WTC11 (cell line): ENCODE measurements around the gene CD302. TPM values are rescaled to one million over a fixed set of nuclear protein-coding genes. Genes with fewer than 3 reads are reported as not detected.
A peak's percentile ranks its signal among the peaks of the same experiment; 100 is the strongest.
"Not testable (repeated sequence)": the region's sequence is repeated elsewhere in the genome, so short reads cannot be mapped to it uniquely, and the experiment has no call there.

ENCODE experiments used
- ATAC-seq: fragments of 200-7000 bp; cut with Tn5 transposase; 2 replicates; pipeline ENCODE4 v1.10.0; 2021; ENCODE audit warnings: mild to moderate bottlenecking, moderate library complexity
- CTCF ChIA-PET: fragments of 300-600 bp; sonication (Branson Sonifier 250); formaldehyde crosslinking; loops from one replicate; lab custom pipeline; 2021; ENCODE audit warnings: antibody characterized with exemption; lab: Charles Lee
- POLR2A ChIA-PET: fragments of 350-600 bp; sonication (Branson Sonifier 250); formaldehyde crosslinking; loops from one replicate; lab custom pipeline; 2021; ENCODE audit warnings: antibody characterized with exemption; lab: Charles Lee
- DNase-seq: peaks from one replicate; pipeline ENCODE4 v3.0.0; 2021; ENCODE audit warnings: low spot score
- H3K27ac Mint-ChIP-seq: 2 replicates; pipeline ENCODE4 v1.8.0; 2021; ENCODE audit warnings: mixed read lengths
- H3K27me3 Mint-ChIP-seq: 2 replicates; pipeline ENCODE4 v1.8.0; 2021; ENCODE audit warnings: low read depth, mild to moderate bottlenecking, moderate library complexity, mixed read lengths
- H3K36me3 Mint-ChIP-seq: 2 replicates; pipeline ENCODE4 v1.8.0; 2021; ENCODE audit warnings: mixed read lengths
- H3K4me1 Mint-ChIP-seq: 2 replicates; pipeline ENCODE4 v1.8.0; 2022; ENCODE audit warnings: mixed read lengths
- H3K4me3 Mint-ChIP-seq: 2 replicates; pipeline ENCODE4 v1.8.0; 2021; ENCODE audit warnings: mild to moderate bottlenecking, moderate library complexity, mixed read lengths
- H3K9me3 Mint-ChIP-seq: 2 replicates; pipeline ENCODE4 v1.8.0; 2021; ENCODE audit warnings: mixed read lengths
- ATF1 ChIP-seq: sonication (generic); formaldehyde crosslinking; IDR thresholded peaks from 2 replicates; pipeline ENCODE4 v1.8.1; 2023; ENCODE audit warnings: mild to moderate bottlenecking, moderate library complexity, missing genetic modification reagents
- CREM ChIP-seq: sonication (generic); formaldehyde crosslinking; IDR thresholded peaks from 2 replicates; pipeline ENCODE4 v1.8.1; 2022; ENCODE audit warnings: mild to moderate bottlenecking, missing genetic modification reagents, moderate library complexity
- FOXJ3 ChIP-seq: sonication (generic); formaldehyde crosslinking; IDR thresholded peaks from 2 replicates; pipeline ENCODE4 v1.9.0; 2021; ENCODE audit warnings: missing genetic modification reagents, mild to moderate bottlenecking, borderline replicate concordance
- FOXK1 ChIP-seq: sonication (generic); formaldehyde crosslinking; IDR thresholded peaks from 2 replicates; pipeline ENCODE4 v1.8.0; 2022; ENCODE audit warnings: mild to moderate bottlenecking, moderate library complexity, missing genetic modification reagents
- SOX15 ChIP-seq: fragments of 250-450 bp; sonication (Bioruptor Pico); IDR thresholded peaks from 2 replicates; pipeline ENCODE4 v1.9.0; 2021; ENCODE audit warnings: mild to moderate bottlenecking
- SP1 ChIP-seq: sonication (generic); formaldehyde crosslinking; conservative IDR thresholded peaks from 2 replicates; pipeline ENCODE4 v1.8.1; 2022; ENCODE audit warnings: missing genetic modification reagents
- ZNF263 ChIP-seq: sonication (generic); formaldehyde crosslinking; IDR thresholded peaks from 2 replicates; pipeline ENCODE4 v1.8.1; 2022; ENCODE audit warnings: low read depth, mild to moderate bottlenecking, moderate library complexity, missing genetic modification reagents
- ZNF671 ChIP-seq: fragments of 250-450 bp; sonication (Bioruptor Pico); IDR thresholded peaks from 2 replicates; pipeline ENCODE4 v1.8.0; 2021; ENCODE audit warnings: mild to moderate bottlenecking
- total RNA-seq: library from RNA; stranded (reverse); gene quantifications from 3 replicates; pipeline ENCODE4 v1.2.3, GENCODE V29; 2021
- TF ChIP-seq, protein P1 (sequence below): fragments of 250-450 bp; sonication (Bioruptor Pico); conservative IDR thresholded peaks from 2 replicates; pipeline ENCODE4 v1.9.0; 2021; ENCODE audit warnings: mild to moderate bottlenecking
- TF ChIP-seq, protein P2 (sequence below): sonication (generic); formaldehyde crosslinking; IDR thresholded peaks from 2 replicates; pipeline ENCODE4 v1.8.1; 2022; ENCODE audit warnings: mild to moderate bottlenecking, moderate library complexity, missing genetic modification reagents
- TF ChIP-seq, protein P3 (sequence below): sonication (generic); formaldehyde crosslinking; IDR thresholded peaks from 2 replicates; pipeline ENCODE4 v1.8.1; 2023; ENCODE audit warnings: mild to moderate bottlenecking, missing genetic modification reagents, moderate library complexity
- TF ChIP-seq, protein P4 (sequence below): sonication (generic); formaldehyde crosslinking; IDR thresholded peaks from 2 replicates; pipeline ENCODE4 v1.8.0; 2022; ENCODE audit warnings: mild to moderate bottlenecking, missing genetic modification reagents
- TF ChIP-seq, protein P5 (sequence below): sonication (generic); formaldehyde crosslinking; IDR thresholded peaks from 2 replicates; pipeline ENCODE4 v1.8.1; 2023; ENCODE audit warnings: mild to moderate bottlenecking, missing genetic modification reagents, moderate library complexity
- TF ChIP-seq, protein P6 (sequence below): sonication (generic); formaldehyde crosslinking; conservative IDR thresholded peaks from 2 replicates; pipeline ENCODE4 v1.8.1; 2023; ENCODE audit warnings: mild to moderate bottlenecking, low read depth, missing genetic modification reagents, moderate library complexity

CD302 gene
- total RNA-seq, 1 experiment from 2014 or later: 1.4 TPM

DNA sequence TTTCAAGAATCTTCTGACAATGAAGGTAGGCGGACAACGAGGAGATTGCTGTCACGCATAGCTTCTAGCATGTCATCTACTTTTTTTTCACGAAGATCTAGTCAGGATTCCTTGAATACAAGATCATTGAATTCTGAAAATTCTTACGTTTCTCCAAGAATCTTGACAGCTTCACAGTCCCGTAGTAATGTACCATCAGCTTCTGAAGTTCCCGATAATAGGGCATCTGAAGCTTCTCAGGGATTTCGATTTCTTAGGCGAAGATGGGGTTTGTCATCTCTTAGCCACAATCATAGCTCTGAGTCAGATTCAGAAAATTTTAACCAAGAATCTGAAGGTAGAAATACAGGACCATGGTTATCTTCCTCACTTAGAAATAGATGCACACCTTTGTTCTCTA lies 49.9 kb downstream of the CD302 start:
- Mint-ChIP-seq H3K9me3 (no peaks in the 10 kb centered on the region), H3K4me1 (no peaks in the 10 kb centered on the region), H3K27ac (no peak overlapping the region), H3K36me3 (peaks cover 61% of the 10 kb centered on the region)
- POLR2A ChIA-PET: no interaction called here
- TF ChIP-seq, protein P1, sequence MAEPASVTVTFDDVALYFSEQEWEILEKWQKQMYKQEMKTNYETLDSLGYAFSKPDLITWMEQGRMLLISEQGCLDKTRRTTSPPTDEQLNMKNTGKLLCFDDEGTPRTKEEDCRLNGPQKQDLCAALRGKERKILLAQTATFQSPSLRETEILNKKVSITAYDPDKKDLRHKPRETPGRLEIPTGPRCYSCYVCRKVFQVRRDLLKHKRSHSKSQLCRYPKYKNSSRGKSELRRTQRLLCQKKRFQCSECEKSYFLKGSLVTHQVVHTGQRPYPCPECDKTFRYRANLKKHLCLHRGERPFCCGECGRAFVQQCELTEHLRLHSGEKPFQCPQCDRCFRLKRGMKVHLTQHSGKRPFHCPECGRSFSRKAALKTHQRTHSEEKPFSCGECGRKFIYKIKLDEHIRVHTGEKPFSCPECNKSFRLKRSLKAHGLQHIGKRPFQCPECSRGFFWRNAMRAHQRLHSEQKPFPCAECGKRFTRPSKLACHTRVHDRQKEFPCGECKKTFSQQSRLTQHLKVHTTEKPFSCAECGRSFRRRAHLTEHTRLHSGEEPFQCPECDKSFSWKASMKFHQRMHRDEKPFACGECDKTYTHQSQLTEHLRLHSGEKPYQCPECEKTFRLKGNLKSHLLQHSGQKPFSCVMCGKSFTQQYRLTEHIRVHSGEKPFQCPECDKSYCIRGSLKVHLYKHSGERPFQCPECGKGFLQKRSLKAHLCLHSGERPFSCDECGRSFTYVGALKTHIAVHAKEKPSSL (CRISPR knock-in tag): no peak
- TF ChIP-seq, protein P2, sequence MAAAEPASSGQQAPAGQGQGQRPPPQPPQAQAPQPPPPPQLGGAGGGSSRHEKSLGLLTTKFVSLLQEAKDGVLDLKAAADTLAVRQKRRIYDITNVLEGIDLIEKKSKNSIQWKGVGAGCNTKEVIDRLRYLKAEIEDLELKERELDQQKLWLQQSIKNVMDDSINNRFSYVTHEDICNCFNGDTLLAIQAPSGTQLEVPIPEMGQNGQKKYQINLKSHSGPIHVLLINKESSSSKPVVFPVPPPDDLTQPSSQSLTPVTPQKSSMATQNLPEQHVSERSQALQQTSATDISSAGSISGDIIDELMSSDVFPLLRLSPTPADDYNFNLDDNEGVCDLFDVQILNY (CRISPR knock-in tag): no peak
- TF ChIP-seq SP1 (CRISPR knock-in tag): no peak
- TF ChIP-seq, protein P3, sequence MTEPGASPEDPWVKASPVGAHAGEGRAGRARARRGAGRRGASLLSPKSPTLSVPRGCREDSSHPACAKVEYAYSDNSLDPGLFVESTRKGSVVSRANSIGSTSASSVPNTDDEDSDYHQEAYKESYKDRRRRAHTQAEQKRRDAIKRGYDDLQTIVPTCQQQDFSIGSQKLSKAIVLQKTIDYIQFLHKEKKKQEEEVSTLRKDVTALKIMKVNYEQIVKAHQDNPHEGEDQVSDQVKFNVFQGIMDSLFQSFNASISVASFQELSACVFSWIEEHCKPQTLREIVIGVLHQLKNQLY (CRISPR knock-in tag): no peak
- TF ChIP-seq FOXJ3 (CRISPR knock-in tag): no peak
- TF ChIP-seq ATF1 (CRISPR knock-in tag): no peak
- no peak for TF ChIP-seq CREM (CRISPR knock-in tag)
- TF ChIP-seq FOXK1 (CRISPR knock-in tag): no peak
- TF ChIP-seq, protein P4, sequence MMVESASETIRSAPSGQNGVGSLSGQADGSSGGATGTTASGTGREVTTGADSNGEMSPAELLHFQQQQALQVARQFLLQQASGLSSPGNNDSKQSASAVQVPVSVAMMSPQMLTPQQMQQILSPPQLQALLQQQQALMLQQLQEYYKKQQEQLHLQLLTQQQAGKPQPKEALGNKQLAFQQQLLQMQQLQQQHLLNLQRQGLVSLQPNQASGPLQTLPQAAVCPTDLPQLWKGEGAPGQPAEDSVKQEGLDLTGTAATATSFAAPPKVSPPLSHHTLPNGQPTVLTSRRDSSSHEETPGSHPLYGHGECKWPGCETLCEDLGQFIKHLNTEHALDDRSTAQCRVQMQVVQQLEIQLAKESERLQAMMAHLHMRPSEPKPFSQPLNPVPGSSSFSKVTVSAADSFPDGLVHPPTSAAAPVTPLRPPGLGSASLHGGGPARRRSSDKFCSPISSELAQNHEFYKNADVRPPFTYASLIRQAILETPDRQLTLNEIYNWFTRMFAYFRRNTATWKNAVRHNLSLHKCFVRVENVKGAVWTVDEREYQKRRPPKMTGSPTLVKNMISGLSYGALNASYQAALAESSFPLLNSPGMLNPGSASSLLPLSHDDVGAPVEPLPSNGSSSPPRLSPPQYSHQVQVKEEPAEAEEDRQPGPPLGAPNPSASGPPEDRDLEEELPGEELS (CRISPR knock-in tag): no peak
- no peak for TF ChIP-seq ZNF263 (CRISPR knock-in tag)
- TF ChIP-seq, protein P5, sequence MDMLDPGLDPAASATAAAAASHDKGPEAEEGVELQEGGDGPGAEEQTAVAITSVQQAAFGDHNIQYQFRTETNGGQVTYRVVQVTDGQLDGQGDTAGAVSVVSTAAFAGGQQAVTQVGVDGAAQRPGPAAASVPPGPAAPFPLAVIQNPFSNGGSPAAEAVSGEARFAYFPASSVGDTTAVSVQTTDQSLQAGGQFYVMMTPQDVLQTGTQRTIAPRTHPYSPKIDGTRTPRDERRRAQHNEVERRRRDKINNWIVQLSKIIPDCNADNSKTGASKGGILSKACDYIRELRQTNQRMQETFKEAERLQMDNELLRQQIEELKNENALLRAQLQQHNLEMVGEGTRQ (CRISPR knock-in tag): no peak
- no peak for TF ChIP-seq SOX15 (CRISPR knock-in tag)
- no peak for TF ChIP-seq ZNF671 (CRISPR knock-in tag)
- TF ChIP-seq, protein P6, sequence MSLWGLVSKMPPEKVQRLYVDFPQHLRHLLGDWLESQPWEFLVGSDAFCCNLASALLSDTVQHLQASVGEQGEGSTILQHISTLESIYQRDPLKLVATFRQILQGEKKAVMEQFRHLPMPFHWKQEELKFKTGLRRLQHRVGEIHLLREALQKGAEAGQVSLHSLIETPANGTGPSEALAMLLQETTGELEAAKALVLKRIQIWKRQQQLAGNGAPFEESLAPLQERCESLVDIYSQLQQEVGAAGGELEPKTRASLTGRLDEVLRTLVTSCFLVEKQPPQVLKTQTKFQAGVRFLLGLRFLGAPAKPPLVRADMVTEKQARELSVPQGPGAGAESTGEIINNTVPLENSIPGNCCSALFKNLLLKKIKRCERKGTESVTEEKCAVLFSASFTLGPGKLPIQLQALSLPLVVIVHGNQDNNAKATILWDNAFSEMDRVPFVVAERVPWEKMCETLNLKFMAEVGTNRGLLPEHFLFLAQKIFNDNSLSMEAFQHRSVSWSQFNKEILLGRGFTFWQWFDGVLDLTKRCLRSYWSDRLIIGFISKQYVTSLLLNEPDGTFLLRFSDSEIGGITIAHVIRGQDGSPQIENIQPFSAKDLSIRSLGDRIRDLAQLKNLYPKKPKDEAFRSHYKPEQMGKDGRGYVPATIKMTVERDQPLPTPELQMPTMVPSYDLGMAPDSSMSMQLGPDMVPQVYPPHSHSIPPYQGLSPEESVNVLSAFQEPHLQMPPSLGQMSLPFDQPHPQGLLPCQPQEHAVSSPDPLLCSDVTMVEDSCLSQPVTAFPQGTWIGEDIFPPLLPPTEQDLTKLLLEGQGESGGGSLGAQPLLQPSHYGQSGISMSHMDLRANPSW (CRISPR knock-in tag): no peak
- TF ChIP-seq, all 79 proteins: peak for 0
- CTCF ChIA-PET: no interaction called here
- Mint-ChIP-seq H3K27me3 (no peaks in the 10 kb centered on the region), H3K4me3 (no peak overlapping the region)
- DNase-seq (no peak), ATAC-seq (no peak)

DNA sequence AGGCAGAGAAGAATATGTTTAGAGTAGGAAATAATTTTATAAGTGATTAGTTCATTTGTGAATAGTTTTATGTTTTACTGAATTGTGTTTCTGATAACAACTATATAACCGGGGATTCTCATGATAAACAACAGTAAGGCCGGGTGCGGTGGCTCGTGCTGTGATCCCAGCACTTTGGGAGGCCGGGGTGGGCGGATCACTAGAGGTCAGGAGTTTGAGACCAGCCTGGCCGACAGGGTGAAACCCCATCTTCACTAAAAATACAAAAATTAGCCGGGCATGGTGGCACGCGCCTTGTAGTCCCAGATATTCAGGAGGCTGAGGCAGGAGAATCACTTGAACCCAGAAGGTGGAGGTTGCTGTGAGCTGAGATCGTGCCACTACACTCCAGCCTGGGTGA lies 52.8 kb downstream of the CD302 start:
- 0 out of 2 replicates have a peak overlapping the region, but pooled peaks have one; percentile 4 for H3K27ac Mint-ChIP-seq
- CTCF ChIA-PET, H3K9me3 Mint-ChIP-seq, H3K27me3 Mint-ChIP-seq, ATAC-seq, H3K4me1 Mint-ChIP-seq, H3K4me3 Mint-ChIP-seq, POLR2A ChIA-PET, DNase-seq: not testable (repeated sequence)
- peaks cover 54% of the 10 kb centered on the region for H3K36me3 Mint-ChIP-seq
